HUES48 (cell line): ENCODE measurements around the gene DRP2.

ENCODE experiments used
- H3K27ac ChIP-seq: one replicate; pipeline ENCODE4 v1.7.0; 2013; ENCODE audit warnings: low read depth, low read length, inconsistent platforms
- H3K27me3 ChIP-seq: 2 replicates; pipeline ENCODE4 v1.6.1; 2013; ENCODE audit warnings: mild to moderate bottlenecking, low read length; ENCODE audit not compliant: control insufficient read depth, insufficient read depth
- H3K36me3 ChIP-seq: 2 replicates; pipeline ENCODE4 v1.6.1; 2013; ENCODE audit warnings: low read length; ENCODE audit not compliant: control insufficient read depth, insufficient read depth
- H3K4me1 ChIP-seq: 2 replicates; pipeline ENCODE4 v1.6.1; 2013; ENCODE audit warnings: mild to moderate bottlenecking, low read length; ENCODE audit not compliant: control insufficient read depth, insufficient read depth
- H3K4me3 ChIP-seq: 2 replicates; pipeline ENCODE4 v1.5.1; 2013; ENCODE audit warnings: mild to moderate bottlenecking, low read depth, low read length
- H3K9ac ChIP-seq: 2 replicates; pipeline ENCODE4 v1.6.1; 2013; ENCODE audit warnings: mild to moderate bottlenecking, low read depth, low read length, moderate library complexity
- H3K9me3 ChIP-seq: 2 replicates; pipeline ENCODE4 v1.6.1; 2013; ENCODE audit warnings: low read length; ENCODE audit not compliant: control insufficient read depth, insufficient read depth

The DRP2 gene

GRCh38 chrX:101237041-101237440 is 17.5 kb downstream of the DRP2 start:
- no peaks in the 10 kb centered on the region for H3K36me3 ChIP-seq
- H3K4me3 ChIP-seq, result no peak overlapping the region
- no peaks in the 10 kb centered on the region for H3K4me1 ChIP-seq
- no peak overlapping the region for H3K27ac ChIP-seq
- no peak overlapping the region for H3K9ac ChIP-seq
- H3K9me3 ChIP-seq, result no peaks in the 10 kb centered on the region
- H3K27me3 ChIP-seq, result no peaks in the 10 kb centered on the region; the same call in 1 of the 2 replicates

GRCh38 chrX:101241531-101241930 is 21.9 kb downstream of the DRP2 start:
- H3K36me3 ChIP-seq, result no peaks in the 10 kb centered on the region
- no peaks in the 10 kb centered on the region; the same call in 1 of the 2 replicates for H3K27me3 ChIP-seq
- H3K27ac ChIP-seq, result no peak overlapping the region
- H3K9me3 ChIP-seq, result no peaks in the 10 kb centered on the region
- H3K4me1 ChIP-seq, result no peaks in the 10 kb centered on the region
- H3K9ac ChIP-seq, result no peak overlapping the region
- no peak overlapping the region for H3K4me3 ChIP-seq

- H3K9ac ChIP-seq, result no peak overlapping the region
- no peaks in the 10 kb centered on the region for H3K36me3 ChIP-seq
- H3K27ac ChIP-seq, result no peak overlapping the region
- no peaks in the 10 kb centered on the region for H3K4me1 ChIP-seq
- no peak overlapping the region for H3K4me3 ChIP-seq
- H3K27me3 ChIP-seq, result no peaks in the 10 kb centered on the region; the same call in 1 of the 2 replicates
- no peaks in the 10 kb centered on the region for H3K9me3 ChIP-seq
These were observed 33.0 kb downstream of the DRP2 start for GRCh38 chrX:101252634-101253033.

GRCh38 chrX:101257448-101258258 is 38.1 kb downstream of the DRP2 start:
- H3K4me3 ChIP-seq, result no peak overlapping the region
- no peaks in the 10 kb centered on the region; the same call in 1 of the 2 replicates for H3K27me3 ChIP-seq
- no peak overlapping the region for H3K9ac ChIP-seq
- H3K4me1 ChIP-seq, result no peaks in the 10 kb centered on the region
- H3K9me3 ChIP-seq, result no peaks in the 10 kb centered on the region
- H3K36me3 ChIP-seq, result no peaks in the 10 kb centered on the region
- no peak overlapping the region for H3K27ac ChIP-seq

GRCh38 chrX:101258259-101258581 is 38.6 kb downstream of the DRP2 start:
- no peak overlapping the region for H3K27ac ChIP-seq
- no peaks in the 10 kb centered on the region for H3K36me3 ChIP-seq
- no peaks in the 10 kb centered on the region for H3K9me3 ChIP-seq
- no peaks in the 10 kb centered on the region for H3K4me1 ChIP-seq
- H3K27me3 ChIP-seq, result no peaks in the 10 kb centered on the region
- H3K4me3 ChIP-seq, result no peak overlapping the region
- no peak overlapping the region for H3K9ac ChIP-seq

GRCh38 chrX:101260435-101260834 is 40.8 kb downstream of the DRP2 start:
- no peaks in the 10 kb centered on the region for H3K4me1 ChIP-seq
- H3K27ac ChIP-seq, result no peak overlapping the region
- no peaks in the 10 kb centered on the region for H3K9me3 ChIP-seq
- H3K4me3 ChIP-seq, result no peak overlapping the region
- no peak overlapping the region for H3K9ac ChIP-seq
- H3K36me3 ChIP-seq, result no peaks in the 10 kb centered on the region
- no peaks in the 10 kb centered on the region for H3K27me3 ChIP-seq

- no peaks in the 10 kb centered on the region for H3K4me1 ChIP-seq
- no peak overlapping the region for H3K9ac ChIP-seq
- H3K36me3 ChIP-seq, result no peaks in the 10 kb centered on the region
- H3K27ac ChIP-seq, result no peak overlapping the region
- no peaks in the 10 kb centered on the region for H3K27me3 ChIP-seq
- no peak overlapping the region for H3K4me3 ChIP-seq
- H3K9me3 ChIP-seq, result no peaks in the 10 kb centered on the region
These were observed 43.0 kb downstream of the DRP2 start for GRCh38 chrX:101262590-101262989.

GRCh38 chrX:101263766-101264165 is 44.2 kb downstream of the DRP2 start:
- Histone ChIP-seq H3K36me3 (no peaks in the 10 kb centered on the region), H3K27ac (no peak overlapping the region), H3K4me3 (no peak overlapping the region), H3K9me3 (peaks cover 2% of the 10 kb centered on the region; the same call in 1 of the 2 replicates), H3K27me3 (no peaks in the 10 kb centered on the region), H3K9ac (no peak overlapping the region), H3K4me1 (no peaks in the 10 kb centered on the region)

GRCh38 chrX:101265869-101266428 is 46.4 kb downstream of the DRP2 start:
- no peak overlapping the region for H3K9ac ChIP-seq
- H3K36me3 ChIP-seq, result no peaks in the 10 kb centered on the region
- no peaks in the 10 kb centered on the region for H3K27me3 ChIP-seq
- peaks cover 2% of the 10 kb centered on the region; the same call in 1 of the 2 replicates for H3K9me3 ChIP-seq
- H3K4me3 ChIP-seq, result no peak overlapping the region
- H3K27ac ChIP-seq, result no peak overlapping the region
- no peaks in the 10 kb centered on the region for H3K4me1 ChIP-seq

- H3K9ac ChIP-seq, result no peak overlapping the region
- H3K27me3 ChIP-seq, result no peaks in the 10 kb centered on the region
- H3K4me1 ChIP-seq, result no peaks in the 10 kb centered on the region
- no peak overlapping the region for H3K4me3 ChIP-seq
- no peaks in the 10 kb centered on the region for H3K9me3 ChIP-seq
- H3K27ac ChIP-seq, result no peak overlapping the region
- no peaks in the 10 kb centered on the region for H3K36me3 ChIP-seq
These were observed 54.6 kb downstream of the DRP2 start for GRCh38 chrX:101274198-101274597.

GRCh38 chrX:101276238-101276637 is 56.7 kb downstream of the DRP2 start:
- no peaks in the 10 kb centered on the region for H3K4me1 ChIP-seq
- H3K9ac ChIP-seq, result no peak overlapping the region
- no peak overlapping the region for H3K4me3 ChIP-seq
- H3K27me3 ChIP-seq, result no peaks in the 10 kb centered on the region
- no peaks in the 10 kb centered on the region for H3K36me3 ChIP-seq
- H3K9me3 ChIP-seq, result no peaks in the 10 kb centered on the region
- no peak overlapping the region for H3K27ac ChIP-seq
